GM19025 (cell line): ENCODE data around the gene LURAP1L.

Source experiments
- ATAC-seq: cut with Tn5 transposase; IDR thresholded peaks from one replicate; pipeline ENCODE4 v1.9.1; 2021; ENCODE audit warnings: mild to moderate bottlenecking, low read depth, moderate library complexity; ENCODE audit not compliant: unreplicated experiment

The LURAP1L gene

DNA sequence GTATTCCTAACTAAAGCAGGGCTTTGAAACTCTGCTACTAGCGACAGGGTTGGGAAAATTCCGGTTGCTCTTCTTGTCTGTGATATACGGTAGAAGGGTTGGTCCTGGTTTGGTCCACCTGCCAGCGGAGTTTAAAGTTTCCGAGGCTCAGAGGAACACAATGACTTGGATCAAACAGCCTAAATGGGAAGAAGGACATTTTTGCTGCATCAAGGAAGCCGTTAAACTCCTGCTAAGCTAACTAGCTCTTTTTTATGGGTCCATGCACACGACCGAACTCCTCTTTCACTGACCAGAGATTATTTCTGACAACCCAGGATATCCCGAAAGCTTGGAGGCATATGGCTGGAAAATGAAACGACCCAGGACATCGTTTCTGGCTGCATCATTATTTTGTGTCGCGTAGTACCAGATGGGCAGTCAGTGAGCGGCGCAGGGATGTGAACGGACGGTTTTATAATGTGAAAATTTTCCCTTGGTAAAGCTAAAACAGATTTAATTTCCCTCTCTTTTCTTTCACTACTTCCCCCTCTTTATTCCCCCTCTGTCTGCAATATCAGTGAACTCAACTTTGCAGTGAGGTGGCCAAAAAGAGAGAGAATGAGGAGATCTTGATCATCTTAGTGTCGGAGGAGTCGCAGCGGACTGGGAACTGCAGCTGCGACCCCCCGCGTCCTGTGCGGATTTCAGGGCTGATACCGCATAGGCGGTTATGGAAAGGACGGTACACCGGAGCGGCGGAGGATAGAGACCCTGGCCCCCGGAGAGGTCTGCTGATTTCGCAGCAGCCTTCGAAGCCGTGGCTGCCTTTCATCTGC, at the start of gene LURAP1L:
TSS of gene LURAP1L (plus strand) at position 160 of the 818 bp plus-strand sequence. CDS start 696 bp downstream, outside the sequence.
- ATAC-seq: no peak

- no peak for ATAC-seq
Observed at GRCh38 chr9:12726795-12727194, 48.0 kb upstream of the LURAP1L start.

GRCh38 chr9:12730198-12730597, 44.6 kb upstream of the LURAP1L start:
- no peak for ATAC-seq

DNA sequence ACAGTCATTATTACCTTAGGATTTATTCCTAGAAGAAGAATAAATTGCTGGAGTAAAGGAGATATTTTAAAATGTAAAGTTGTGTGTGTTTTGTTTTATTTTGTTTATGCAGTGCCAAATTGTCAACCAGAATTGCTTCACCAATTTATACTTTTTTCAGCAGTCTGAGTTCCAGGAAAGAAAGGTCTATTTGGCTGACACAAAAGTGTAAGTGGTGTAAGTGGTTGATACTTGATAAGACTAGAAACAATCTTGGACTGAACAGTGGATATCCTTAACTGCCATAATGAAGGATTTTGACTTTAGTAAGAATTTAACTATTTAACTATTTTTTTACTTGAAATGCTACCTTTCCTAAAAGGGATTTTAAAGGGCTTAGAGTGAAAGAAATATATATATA, 43.9 kb upstream of the LURAP1L start:
- no peak for ATAC-seq

GRCh38 chr9:12732971-12733370, 41.8 kb upstream of the LURAP1L start:
- no peak for ATAC-seq

DNA sequence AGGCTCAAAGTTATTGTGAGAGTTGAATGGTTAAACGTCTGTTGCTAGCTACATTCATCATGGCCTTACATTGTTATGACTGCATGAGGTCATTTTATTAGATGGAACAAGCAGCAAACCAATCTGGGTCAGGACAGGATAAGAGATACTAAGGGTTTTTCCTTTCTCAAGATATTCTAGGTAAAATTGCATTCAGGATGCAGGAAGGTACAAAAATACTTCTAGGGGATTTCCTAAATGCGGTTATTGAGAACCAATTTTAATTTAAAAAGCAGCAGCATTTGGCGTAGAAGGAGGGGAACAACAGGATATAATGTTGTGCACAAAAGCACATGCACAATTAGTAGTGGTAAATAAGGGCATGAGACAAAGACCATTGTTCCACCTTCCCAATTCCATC, 39.2 kb upstream of the LURAP1L start:
- no peak for ATAC-seq

DNA sequence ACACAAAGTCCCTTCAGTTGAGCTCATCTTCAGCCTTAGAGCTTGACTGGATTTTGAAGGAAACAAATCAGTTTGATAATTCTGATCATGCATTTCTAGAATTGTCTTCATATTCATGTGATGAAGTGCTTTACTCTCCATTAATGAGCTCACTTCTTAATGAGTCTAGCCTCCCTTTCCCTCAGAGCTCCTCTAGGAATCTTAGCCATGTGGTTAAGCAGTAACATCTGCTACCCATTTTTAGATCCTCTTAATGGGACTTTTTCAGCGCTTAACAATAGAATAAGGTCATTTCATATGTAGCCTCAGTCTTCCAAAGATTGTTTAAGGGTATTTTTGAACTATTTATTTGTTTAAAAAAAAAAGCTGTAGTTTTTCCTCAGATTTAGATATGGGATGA, 36.9 kb upstream of the LURAP1L start:
- ATAC-seq: no peak

GRCh38 chr9:12739014-12739652, 35.7 kb upstream of the LURAP1L start:
- ATAC-seq: no peak

- no peak for ATAC-seq
Observed at GRCh38 chr9:12740845-12741244, 34.0 kb upstream of the LURAP1L start.

DNA sequence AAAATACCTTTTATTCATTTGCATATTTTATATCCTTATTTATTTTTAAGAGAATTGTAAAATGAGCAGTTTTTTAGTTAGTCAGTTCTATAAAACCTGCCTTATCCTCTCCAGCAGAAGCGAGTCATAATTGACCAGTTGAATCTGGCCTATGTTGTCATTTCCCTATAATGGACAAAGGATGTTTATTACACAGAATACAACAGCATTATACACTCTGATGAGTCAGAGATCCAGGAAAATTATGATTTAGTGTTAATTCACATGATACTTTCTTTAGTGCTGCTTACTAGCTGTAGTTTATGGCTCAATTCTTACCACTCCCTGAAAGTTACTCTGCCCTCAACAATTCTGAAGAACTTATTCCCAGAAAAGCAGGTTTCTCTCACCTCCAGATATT, 26.8 kb upstream of the LURAP1L start:
- no peak for ATAC-seq

DNA sequence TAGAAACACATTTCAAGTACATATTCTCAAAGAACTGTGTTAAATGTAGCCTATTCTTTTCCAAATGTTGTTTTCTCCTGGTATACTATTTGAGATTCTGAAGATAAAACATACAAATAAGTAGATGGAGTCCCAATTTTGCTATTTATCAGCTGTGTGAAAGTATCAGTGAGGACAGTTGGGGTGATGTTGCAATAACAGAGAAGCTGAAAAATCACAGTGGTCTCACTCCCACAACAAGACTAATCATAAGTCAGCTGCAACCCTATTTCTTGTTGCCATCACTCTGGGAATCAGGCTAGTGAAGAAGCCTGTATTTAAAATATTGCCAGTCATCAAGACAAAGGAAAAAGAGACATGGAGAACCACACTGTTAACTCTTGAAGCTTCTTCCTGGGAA, 25.9 kb upstream of the LURAP1L start:
- no peak for ATAC-seq

GRCh38 chr9:12753931-12754330, 20.9 kb upstream of the LURAP1L start:
- no peak for ATAC-seq

- no peak for ATAC-seq
Observed at GRCh38 chr9:12759761-12760160, 15.1 kb upstream of the LURAP1L start.

- ATAC-seq: no peak
Observed at GRCh38 chr9:12760758-12761157, 14.1 kb upstream of the LURAP1L start.

DNA sequence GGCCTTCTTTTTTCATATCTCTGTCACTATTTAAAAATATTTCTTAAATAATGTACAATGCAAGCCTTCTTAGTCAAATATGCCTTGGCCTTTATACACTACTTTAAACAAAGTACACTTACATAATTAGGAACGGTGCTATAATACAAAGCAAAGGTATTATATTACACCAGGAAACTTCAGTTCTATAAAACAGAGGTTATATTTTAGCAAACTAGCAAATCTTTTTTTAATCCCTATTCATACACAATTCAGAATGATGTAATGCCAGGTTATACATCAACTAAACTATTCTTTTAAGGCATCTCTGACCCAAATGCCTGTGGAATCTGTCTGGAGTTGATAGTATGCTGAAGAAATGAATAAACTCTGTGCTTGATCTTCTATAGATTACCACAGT, 10.7 kb upstream of the LURAP1L start:
- no peak for ATAC-seq

DNA sequence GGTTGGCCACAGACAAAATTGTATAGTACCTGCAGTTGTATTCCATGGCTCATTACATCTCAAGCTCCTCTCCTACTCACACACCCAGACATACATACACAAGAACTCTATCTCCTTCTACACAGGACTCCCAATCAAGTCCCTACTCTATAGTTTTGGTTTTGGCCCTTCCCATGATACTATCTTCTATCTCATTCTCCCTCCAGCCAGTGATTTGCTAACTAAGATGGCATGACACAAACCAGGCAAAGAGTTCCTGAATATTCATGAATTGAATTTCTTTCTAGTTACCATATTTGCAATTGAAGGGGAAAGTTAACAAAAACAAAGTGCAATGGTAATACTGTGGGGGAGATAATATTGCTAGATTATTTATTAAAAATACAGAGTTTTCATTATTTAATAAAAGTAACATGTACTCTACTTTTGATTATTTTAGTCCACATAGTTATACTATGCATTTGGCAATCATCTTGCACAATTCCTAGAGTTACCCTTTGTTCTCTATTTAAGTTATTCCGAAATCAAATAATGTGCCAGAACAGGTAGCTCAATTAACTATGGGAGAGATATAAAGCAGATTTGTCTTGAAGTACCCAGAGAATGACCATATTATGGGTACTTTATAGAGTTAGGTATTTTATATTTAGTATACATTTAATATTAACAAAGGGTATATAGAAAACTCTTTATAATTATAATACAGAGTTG, 9.6 kb upstream of the LURAP1L start:
- no peak for ATAC-seq

- ATAC-seq: no peak
Observed at GRCh38 chr9:12766357-12766756, 8.5 kb upstream of the LURAP1L start.

DNA sequence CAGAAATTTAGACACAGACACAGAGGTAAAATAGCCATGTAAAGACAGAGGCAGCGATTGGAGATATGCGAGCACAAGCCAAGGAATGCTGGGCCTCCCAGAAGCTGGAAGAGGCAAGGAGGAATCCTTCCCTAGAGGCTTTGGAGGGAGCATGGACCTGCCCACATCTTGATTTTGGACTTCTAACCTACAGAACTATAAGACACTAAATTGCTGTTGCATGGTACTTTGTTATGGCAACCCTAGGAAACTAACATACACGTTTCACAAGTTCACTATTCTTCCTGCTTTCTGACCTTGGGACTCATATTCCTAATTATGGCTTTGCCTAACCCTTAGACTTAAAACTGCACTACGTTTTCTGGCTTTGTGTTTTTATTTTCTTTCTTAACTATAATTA, 4.6 kb upstream of the LURAP1L start:
- no peak for ATAC-seq

DNA sequence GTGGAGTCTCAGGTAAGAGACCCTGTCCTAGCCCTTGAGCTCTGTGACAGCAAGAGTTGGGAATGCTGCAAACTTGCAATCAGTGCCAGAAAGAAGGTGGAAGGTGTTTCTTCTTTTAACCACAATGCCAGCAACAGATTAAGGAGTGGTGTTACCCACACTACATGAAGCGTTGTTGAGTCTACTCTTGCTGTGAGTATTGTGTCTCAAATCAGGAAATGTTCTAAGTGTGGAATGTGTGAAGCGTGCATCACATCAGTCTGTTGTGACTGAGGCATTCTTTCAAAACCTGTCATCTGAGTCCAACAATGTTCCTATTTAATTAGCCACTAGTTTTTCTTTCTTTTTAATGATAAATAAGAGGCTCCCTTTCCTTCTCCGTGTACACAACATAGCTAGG, 2.9 kb upstream of the LURAP1L start:
- ATAC-seq: no peak

GRCh38 chr9:12773562-12773961, 1.3 kb upstream of the LURAP1L start:
- no peak for ATAC-seq

DNA sequence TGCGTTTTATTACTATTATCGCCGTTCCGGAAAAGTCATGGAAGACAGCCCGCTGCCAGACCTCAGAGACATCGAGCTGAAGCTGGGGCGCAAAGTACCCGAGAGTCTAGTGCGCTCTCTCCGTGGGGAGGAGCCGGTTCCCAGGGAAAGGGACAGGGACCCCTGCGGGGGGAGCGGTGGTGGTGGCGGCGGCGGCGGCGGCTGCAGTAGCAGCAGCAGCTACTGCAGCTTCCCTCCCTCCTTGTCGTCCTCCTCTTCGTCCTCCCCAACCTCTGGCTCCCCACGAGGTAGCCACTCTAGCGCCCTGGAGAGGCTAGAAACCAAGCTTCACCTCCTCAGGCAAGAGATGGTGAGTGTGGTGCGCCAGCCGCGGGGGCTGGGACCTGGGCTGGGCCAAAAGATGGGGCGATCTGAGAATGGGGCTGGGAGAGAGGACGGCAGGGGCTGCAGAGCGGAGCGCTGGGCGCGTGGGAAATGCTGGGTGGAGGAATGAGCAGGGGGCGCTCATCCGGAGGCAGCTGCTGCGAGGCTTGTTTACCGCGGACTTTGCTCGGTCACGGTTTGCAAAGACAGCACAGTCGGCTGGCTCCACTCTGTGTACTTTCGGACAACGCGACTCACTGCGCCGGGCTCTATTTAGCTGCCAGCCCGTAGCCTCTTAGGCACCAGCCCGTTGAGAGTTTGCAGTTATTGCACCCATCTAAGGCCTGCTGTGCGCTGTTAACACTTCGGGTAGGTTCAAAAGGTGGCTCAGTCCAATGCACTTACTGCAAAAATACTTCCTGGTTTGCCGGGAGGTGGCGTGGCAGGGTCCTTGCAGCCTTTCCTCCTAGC, 1.1 kb downstream of the LURAP1L start:
- peak; percentile 60 for ATAC-seq
